Measurements from ENCODE around the gene XRN2. TPM values are rescaled to one million over a fixed set of nuclear protein-coding genes. Genes with fewer than 3 reads are reported as not detected.

XRN2 gene
- total RNA-seq, 4 donors from 2014 or later = 25.2 to 61.2 (median 47.1) TPM

DNA sequence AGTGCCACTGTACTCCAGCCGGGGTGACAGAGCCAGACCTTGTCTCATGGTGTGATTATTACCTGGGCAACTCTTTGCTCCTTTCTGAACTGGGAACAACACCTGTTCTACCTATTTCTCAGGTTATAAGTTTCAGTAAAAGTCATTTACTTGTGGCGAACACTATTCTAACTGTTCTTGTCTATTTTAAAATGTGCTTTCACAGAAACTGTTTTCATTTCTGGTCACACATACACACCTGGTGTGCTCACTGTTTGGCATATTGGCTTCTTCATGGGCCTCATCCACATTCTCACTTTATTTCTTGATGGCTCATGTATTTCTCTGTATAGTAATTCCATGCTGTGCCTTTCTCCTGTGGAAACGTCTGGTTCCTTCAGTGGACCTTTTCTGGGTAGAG lies 30.5 kb upstream of the XRN2 start:
- Histone ChIP-seq H3K27me3 (peaks cover 0 to 12% (median 0%) of the 10 kb centered on the region in 4 donors), H3K4me3 (no peak overlapping the region), H3K9me3 (no peaks in the 10 kb centered on the region), H3K4me1 (no peaks in the 10 kb centered on the region), H3K36me3 (no peaks in the 10 kb centered on the region), H3K27ac (no peak overlapping the region)
- intact Hi-C loops (cut with DNase I) = no loop called here
- TF ChIP-seq POLR2A (IDR thresholded peaks at IDR 0.05) = no peak
- TF ChIP-seq, protein P1, sequence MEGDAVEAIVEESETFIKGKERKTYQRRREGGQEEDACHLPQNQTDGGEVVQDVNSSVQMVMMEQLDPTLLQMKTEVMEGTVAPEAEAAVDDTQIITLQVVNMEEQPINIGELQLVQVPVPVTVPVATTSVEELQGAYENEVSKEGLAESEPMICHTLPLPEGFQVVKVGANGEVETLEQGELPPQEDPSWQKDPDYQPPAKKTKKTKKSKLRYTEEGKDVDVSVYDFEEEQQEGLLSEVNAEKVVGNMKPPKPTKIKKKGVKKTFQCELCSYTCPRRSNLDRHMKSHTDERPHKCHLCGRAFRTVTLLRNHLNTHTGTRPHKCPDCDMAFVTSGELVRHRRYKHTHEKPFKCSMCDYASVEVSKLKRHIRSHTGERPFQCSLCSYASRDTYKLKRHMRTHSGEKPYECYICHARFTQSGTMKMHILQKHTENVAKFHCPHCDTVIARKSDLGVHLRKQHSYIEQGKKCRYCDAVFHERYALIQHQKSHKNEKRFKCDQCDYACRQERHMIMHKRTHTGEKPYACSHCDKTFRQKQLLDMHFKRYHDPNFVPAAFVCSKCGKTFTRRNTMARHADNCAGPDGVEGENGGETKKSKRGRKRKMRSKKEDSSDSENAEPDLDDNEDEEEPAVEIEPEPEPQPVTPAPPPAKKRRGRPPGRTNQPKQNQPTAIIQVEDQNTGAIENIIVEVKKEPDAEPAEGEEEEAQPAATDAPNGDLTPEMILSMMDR (IDR thresholded peaks at IDR 0.05) = no peak
- no peak for DNase-seq
- 62 to 89% methylated on average over 3 of the region's 3 CpGs for WGBS, 2 donors

DNA sequence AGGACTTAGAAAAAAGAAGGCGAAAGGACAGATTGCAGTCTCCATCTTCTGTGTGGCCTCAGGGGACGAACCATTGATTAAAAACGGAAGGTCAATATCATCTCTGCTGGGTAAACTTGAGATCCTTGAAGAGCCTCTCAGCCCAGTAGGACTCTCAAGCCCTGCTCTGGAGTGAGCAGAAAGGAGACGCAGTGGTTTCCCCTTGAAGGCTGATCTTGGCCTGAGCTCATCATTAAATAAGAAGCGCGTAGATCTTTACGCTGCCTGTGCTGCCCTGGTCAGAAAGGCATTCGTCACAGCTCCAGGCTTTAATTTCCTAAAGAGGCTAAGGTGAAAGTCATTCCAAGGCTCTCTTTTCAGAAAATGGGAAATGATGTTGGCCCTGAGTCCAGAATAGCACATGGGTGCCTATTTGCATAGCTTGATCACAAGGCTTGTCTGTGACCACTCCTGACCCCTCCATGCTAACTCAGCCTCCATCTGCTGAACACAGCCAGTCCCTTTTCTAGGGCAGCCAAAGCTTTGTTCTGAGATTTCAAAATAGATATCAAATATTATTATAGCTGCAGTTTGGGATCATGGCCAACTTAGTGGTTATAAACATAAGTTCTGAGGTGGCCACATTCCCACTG lies 29.3 kb upstream of the XRN2 start:
- H3K4me3 ChIP-seq = no peak overlapping the region
- peaks cover 0 to 12% (median 0%) of the 10 kb centered on the region in 4 donors for H3K27me3 ChIP-seq
- intact Hi-C loops (cut with DNase I) = no loop called here
- H3K36me3 ChIP-seq = no peaks in the 10 kb centered on the region
- no peak overlapping the region for H3K27ac ChIP-seq
- no peaks in the 10 kb centered on the region for H3K9me3 ChIP-seq
- WGBS, 2 donors = 82 to 83% methylated on average over 6 to 8 of the region's 8 CpGs
- no peaks in the 10 kb centered on the region for H3K4me1 ChIP-seq
- no peak for TF ChIP-seq POLR2A (IDR thresholded peaks at IDR 0.05)
- TF ChIP-seq, protein P1 (IDR thresholded peaks at IDR 0.05) = no peak
- DNase-seq = no peak

DNA sequence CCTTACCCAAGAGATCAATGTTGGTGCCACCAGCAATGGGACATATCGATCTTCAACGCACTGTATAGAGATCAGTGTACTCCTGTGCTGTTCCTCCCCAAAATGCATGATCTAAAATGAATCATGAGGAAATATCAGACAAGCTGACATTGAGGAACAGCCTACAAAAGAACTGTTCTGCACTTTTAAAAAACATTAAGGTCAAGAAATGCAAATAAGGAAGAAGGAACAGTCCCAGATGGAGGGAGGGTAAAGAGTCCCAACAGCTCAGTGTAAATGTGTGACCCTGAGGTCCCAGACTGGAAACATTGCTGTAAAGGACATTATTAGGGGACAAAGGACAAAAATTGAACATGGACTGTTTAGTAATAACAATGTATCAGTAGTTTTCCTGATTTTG lies 24.3 kb upstream of the XRN2 start:
- TF ChIP-seq POLR2A (IDR thresholded peaks at IDR 0.05) = no peak
- TF ChIP-seq, protein P1 (IDR thresholded peaks at IDR 0.05) = no peak
- intact Hi-C loops (cut with DNase I) = no loop called here

DNA sequence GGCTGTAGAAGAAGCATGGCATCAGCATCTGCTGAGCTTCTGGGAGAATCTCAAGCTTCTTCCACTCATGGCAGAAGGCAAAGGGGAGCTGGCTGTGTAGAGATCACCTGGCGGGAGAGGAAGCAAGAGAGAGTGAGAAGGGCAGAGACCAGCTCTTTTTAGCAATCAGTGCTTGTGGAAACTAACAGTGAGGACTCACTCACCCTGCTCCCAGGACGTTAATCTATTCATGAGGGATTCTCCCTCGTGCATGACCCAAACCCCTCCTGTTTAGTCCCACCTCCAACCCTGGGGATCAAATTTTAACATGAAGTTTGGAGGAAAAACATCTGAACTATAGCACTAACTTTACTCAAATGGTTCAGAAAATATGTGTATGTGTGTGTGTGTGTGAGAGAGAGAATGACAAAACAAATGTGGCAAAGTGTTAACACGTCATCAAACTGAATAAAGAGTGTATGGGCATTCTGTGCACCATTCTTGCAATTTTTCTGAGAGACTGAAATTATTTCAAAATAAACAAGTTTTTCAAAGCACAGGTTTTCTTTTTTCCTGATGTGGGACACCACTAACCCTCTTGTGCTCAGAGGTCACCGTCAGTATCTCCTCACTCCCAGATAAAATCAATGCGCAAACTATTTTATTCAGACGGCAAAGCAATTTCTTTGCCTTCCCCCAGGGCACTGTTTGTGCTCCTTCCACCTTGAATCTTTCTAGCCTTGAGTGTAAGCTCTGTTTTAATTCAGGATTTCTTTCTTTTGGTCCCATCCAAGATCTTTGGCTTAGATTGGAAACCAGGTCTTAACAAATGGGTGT lies 23.2 kb upstream of the XRN2 start:
- peaks cover 0 to 2% (median 0%) of the 10 kb centered on the region in 4 donors for H3K27me3 ChIP-seq
- WGBS, 2 donors = 51 to 55% methylated on average over 7 of the region's 7 CpGs
- TF ChIP-seq, protein P1 (IDR thresholded peaks at IDR 0.05) = no peak
- no peak for TF ChIP-seq POLR2A (IDR thresholded peaks at IDR 0.05)
- H3K9me3 ChIP-seq = no peaks in the 10 kb centered on the region
- no peaks in the 10 kb centered on the region for H3K4me1 ChIP-seq
- no peak for DNase-seq
- intact Hi-C loops (cut with DNase I) = no loop called here
- H3K36me3 ChIP-seq = no peaks in the 10 kb centered on the region
- H3K4me3 ChIP-seq = no peak overlapping the region
- no peak overlapping the region for H3K27ac ChIP-seq

More for the DNA sequence above, 24.3 kb upstream of the XRN2 start:
- H3K4me1 ChIP-seq = no peaks in the 10 kb centered on the region
- H3K27me3 ChIP-seq = peaks cover 0 to 10% (median 0%) of the 10 kb centered on the region in 4 donors
- no peaks in the 10 kb centered on the region for H3K36me3 ChIP-seq
- DNase-seq = no peak
- no peak overlapping the region for H3K4me3 ChIP-seq
- no peak overlapping the region for H3K27ac ChIP-seq
- H3K9me3 ChIP-seq = no peaks in the 10 kb centered on the region
- WGBS, 2 donors = 84 to 93% methylated on average over 2 of the region's 2 CpGs

DNA sequence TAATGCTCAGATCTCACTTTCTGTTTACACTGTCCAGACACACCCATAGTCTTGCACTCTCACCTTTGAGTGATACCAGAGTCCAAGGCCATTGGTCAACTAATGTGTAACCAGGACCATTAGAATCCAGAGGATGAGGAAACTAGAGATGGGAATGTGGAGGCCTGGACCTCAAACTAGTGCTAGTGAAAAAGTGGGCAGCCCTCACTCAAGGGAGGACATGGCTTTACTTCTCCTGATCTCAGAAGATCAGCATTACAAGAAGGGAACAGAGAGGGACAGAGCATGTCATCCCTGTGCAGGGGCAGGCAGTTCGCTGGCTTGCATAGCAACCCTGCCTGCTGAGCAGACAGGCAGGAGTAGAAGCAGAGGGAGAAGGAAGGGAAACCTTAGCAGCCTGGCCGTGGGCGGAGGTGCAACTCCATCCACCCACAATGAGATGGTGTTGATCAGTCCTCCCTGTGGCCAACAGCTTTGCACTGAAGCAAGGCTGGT lies 22.6 kb upstream of the XRN2 start:
- 46 to 52% methylated on average over 3 of the region's 3 CpGs for WGBS, 2 donors
- TF ChIP-seq POLR2A (IDR thresholded peaks at IDR 0.05) = no peak
- TF ChIP-seq, protein P1 (IDR thresholded peaks at IDR 0.05) = no peak

More for the DNA sequence above, 22.6 kb upstream of the XRN2 start:
- intact Hi-C loops (cut with DNase I) = no loop called here
- H3K27me3 ChIP-seq = no peaks in the 10 kb centered on the region
- H3K36me3 ChIP-seq = no peaks in the 10 kb centered on the region
- H3K4me3 ChIP-seq = no peak overlapping the region
- DNase-seq = no peak
- no peak overlapping the region for H3K27ac ChIP-seq
- no peaks in the 10 kb centered on the region for H3K4me1 ChIP-seq
- no peaks in the 10 kb centered on the region for H3K9me3 ChIP-seq

All from esophagus squamous epithelium (tissue), 5 donors.